ENCODE measurements around the gene CENATAC.

- TF ChIP-seq CTCF (conservative IDR thresholded peaks at IDR 0.05 in 1 of 2, IDR thresholded peaks at IDR 0.05 in 1 of 2; ENCODE audit: low read depth in 1 of 2, low read length in 2 of 2) (no peak), EZH2 (IDR thresholded peaks at IDR 0.05; ENCODE audit: low read length, missing control alignments) (no peak)
Observed at GRCh38 chr11:118979434-118979833, 18.5 kb upstream of the CENATAC start.
